22Rv1 (cell line): ENCODE measurements around the gene NGFR.
A peak's percentile ranks its signal among the peaks of the same experiment; 100 is the strongest.

Experiments
- H3K27ac ChIP-seq: fragments of 450-650 bp; 2 replicates; pipeline ENCODE4 v1.5.1; 2017
- CTCF ChIP-seq: fragments of 450-650 bp; IDR thresholded peaks from 2 replicates; pipeline ENCODE4 v1.5.1; 2017; ENCODE audit warnings: mild to moderate bottlenecking
- ZFX ChIP-seq: fragments of 450-650 bp; IDR thresholded peaks from 2 replicates; pipeline ENCODE4 v1.6.1; 2017; ENCODE audit warnings: antibody characterized with exemption, borderline replicate concordance

Gene NGFR

DNA sequence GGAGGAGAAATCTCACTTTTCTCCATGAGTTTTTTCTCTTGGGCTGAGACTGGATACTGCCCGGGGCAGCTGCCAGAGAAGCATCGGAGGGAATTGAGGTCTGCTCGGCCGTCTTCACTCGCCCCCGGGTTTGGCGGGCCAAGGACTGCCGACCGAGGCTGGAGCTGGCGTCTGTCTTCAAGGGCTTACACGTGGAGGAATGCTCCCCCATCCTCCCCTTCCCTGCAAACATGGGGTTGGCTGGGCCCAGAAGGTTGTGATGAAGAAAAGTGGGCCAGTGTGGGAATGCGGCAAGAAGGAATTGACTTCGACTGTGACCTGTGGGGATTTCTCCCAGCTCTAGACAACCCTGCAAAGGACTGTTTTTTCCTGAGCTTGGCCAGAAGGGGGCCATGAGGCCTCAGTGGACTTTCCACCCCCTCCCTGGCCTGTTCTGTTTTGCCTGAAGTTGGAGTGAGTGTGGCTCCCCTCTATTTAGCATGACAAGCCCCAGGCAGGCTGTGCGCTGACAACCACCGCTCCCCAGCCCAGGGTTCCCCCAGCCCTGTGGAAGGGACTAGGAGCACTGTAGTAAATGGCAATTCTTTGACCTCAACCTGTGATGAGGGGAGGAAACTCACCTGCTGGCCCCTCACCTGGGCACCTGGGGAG, 19.1 kb downstream of the NGFR start:
- H3K27ac ChIP-seq = no peak overlapping the region
- TF ChIP-seq ZFX = no peak
- TF ChIP-seq CTCF = peak; percentile 26

- TF ChIP-seq CTCF (no peak), ZFX (no peak)
- H3K27ac ChIP-seq = no peak overlapping the region; the same call in 1 of the 2 replicates
Measured at GRCh38 chr17:49515196-49515770, 20.2 kb downstream of the NGFR start.

DNA sequence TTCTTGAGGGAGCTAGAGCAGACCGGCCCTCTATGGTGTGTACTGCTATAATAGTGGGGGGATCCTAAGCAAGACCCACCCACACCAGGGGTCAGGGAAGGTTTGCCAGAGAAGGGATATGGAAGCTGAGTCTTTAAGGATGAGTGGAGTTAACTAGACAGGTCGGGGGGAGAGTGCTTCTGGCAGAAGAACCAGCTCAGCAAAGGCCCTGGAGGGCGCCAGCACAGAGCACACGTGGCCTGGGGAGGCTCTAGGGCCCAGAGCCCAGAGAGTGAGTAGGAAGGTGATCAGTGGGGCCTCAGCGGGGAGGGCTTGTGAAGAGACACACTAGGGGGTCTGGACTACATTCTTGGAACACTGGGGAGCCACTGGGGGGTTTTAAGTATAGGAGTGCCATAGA, 21.1 kb downstream of the NGFR start:
- TF ChIP-seq CTCF (no peak), ZFX (no peak)
- H3K27ac ChIP-seq = no peak overlapping the region

- TF ChIP-seq CTCF (no peak), ZFX (no peak)
- no peak overlapping the region for H3K27ac ChIP-seq
Measured at GRCh38 chr17:49518346-49519078, 23.4 kb downstream of the NGFR start.

GRCh38 chr17:49519781-49520180, 24.7 kb downstream of the NGFR start:
- no peak overlapping the region for H3K27ac ChIP-seq
- TF ChIP-seq ZFX = no peak
- TF ChIP-seq CTCF = no peak

- no peak overlapping the region for H3K27ac ChIP-seq
- TF ChIP-seq ZFX = no peak
- no peak for TF ChIP-seq CTCF
Measured at GRCh38 chr17:49520386-49521087, 25.4 kb downstream of the NGFR start.

GRCh38 chr17:49521088-49521450, 26.0 kb downstream of the NGFR start:
- H3K27ac ChIP-seq = no peak overlapping the region
- TF ChIP-seq CTCF (no peak), ZFX (no peak)
